GM18907 (cell line): ENCODE measurements around the gene NEGR1.

Experiments
- ATAC-seq: cut with Tn5 transposase; IDR thresholded peaks from one replicate; pipeline ENCODE4 v1.9.1; 2021; ENCODE audit warnings: mild to moderate bottlenecking, moderate library complexity; ENCODE audit not compliant: unreplicated experiment

The NEGR1 gene

DNA sequence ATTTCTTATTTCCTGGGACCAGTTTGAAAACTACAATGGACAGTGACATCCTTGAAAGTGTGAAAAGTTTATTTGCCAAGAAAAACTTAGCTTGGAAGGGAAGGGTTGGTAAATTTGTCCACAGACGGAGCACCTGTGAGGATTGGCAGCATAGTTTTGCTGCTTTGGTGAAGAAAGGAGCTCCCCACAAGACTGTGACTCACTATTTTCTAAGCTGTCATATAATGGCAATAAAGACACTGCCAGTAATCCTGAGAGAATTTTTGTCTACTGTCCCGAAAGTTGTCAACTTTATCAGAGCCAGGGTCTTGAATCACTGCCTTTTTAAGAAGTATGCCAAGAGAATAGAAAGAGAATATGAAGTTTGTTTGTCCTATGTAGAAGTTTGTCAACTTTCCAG is 230.8 kb downstream of the NEGR1 start:
- no peak for ATAC-seq

DNA sequence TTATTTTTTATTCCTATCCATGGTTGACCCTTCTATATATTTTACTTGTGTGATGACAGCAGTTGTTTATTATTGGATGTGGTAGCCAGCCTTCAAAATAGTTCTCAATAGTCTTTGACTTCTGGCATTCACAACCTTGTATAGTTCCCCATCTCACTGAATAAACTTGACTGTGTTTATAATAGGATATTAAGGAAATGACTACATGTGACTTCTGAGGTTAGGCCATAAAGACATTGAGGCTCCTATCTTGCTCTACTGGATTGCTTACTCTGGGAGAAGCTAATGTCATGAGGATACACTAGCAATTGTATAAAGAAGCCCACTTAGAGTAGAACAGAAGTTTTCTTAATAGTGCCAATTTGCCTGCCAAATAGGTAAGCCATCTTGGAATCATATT is 231.8 kb downstream of the NEGR1 start:
- no peak for ATAC-seq

DNA sequence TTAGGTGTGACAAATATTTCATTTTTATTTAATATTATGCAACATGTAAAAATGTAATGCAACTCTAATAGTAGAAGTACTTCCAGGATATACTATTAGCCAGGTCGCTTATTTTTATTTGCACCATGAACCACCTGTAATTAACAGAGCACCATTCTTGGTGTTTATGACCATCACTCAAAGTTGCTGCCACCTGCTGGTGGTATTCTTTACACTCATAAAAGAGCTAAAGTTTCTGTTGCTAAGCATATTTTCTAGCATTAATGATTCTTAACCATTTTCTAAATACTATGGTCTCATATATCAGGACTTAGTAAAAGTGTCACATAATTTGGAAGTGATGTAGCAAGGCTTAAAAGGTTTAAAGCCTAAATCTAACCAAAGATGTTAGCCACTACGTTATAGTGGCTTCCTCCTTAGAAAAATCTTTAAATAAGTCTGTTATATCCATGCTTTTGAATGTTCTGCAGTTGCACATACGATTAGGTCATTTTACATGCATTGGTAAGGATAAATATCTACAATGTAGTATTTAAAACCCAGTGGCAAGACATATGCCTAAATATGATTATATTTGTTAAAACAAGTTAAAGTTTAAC is 244.5 kb downstream of the NEGR1 start:
- ATAC-seq, result peak; percentile 71

- no peak for ATAC-seq
These were observed 247.5 kb downstream of the NEGR1 start for GRCh38 chr1:72034827-72035226.

GRCh38 chr1:72023063-72023930 is 259.0 kb downstream of the NEGR1 start:
- ATAC-seq, result no peak

GRCh38 chr1:72018562-72018961 is 263.8 kb downstream of the NEGR1 start:
- no peak for ATAC-seq

- ATAC-seq, result no peak
These were observed 267.3 kb downstream of the NEGR1 start for GRCh38 chr1:72015006-72015405.

DNA sequence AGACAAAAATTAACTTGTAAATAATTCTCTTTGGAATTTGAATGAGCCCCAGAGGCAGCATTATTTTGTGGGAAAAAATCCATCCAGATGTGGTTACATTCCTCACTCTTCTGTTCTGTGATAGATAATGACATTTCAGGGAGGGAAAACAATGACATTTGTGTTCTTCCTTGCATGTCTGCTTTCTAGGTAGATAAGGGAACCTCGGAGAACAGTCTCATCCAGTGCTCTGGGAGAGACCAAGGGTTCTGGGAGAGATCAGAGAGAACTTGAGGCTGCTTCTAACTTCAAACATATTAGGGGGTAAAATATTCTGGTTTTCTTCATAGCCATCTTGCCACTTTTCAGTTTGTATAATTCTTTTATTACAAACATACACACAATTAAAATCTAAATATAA is 269.2 kb downstream of the NEGR1 start:
- no peak for ATAC-seq

- ATAC-seq, result no peak
These were observed 270.6 kb downstream of the NEGR1 start for GRCh38 chr1:72011721-72012120.

GRCh38 chr1:72010094-72010431 is 272.3 kb downstream of the NEGR1 start:
- no peak for ATAC-seq

DNA sequence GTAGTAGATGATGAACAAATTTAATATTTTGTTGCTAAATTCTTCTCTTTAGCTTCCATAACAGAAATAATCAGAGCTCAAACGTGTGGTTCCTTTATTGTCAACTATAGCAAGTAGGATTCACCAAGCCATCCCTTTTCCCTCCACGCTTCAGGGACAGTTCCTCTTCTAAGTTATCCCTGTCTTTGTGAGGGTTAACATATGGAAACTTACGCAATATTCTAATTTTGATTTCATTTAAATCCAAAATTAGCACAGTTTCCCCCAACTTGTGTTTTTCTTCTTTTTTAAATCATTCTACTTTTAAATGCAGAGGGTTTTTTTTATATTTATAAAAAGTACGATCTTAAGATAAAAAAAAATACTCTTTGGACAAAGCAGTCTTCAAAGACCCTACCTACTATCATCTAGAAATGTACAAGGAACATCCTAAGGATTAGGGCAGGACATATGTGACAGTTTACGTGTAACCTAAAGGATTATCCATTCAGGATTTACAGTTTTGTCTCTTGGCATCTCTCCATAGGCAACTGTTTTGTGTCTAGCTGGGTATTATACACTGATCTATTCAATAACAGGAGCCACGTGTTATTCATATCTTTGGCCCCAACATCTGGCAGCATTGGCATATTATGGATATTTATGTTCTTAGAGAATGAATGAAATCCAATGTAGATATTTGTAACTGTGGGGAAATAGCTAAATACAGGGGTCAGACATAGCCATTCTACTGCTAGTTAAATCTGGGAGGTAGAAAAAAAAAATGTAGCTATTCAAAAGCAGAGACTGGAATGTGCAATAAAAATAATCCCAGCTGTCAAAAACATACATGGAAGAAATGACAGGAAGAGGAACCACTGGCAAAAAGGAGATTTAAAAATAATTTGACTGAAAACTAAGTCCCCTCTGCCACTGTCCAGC is 272.9 kb downstream of the NEGR1 start:
- no peak for ATAC-seq

- ATAC-seq, result no peak
These were observed 275.0 kb downstream of the NEGR1 start for GRCh38 chr1:72007312-72007711.

GRCh38 chr1:72006092-72006491 is 276.2 kb downstream of the NEGR1 start:
- ATAC-seq, result no peak

- ATAC-seq, result no peak
These were observed 279.2 kb downstream of the NEGR1 start for GRCh38 chr1:72003092-72003491.

DNA sequence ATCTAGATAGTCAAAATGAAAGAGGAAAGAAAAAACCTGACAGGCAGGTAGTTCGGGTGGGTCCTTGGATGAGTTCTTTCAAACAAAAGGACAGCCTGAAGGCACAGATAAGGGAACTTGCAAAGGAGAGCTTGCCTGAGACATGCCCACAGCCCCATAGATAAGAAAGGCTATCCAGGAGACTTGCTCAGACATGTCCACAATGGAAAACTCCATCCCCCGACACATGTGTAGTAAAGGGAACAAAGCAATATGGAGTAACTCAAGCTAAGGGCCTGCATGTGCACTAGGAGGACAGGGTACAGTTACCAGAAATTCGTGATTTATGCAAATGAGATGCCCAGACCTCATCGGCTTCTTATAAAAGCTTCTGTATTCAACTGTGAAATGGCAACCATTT is 281.5 kb downstream of the NEGR1 start:
- no peak for ATAC-seq

- ATAC-seq, result no peak
These were observed 287.7 kb downstream of the NEGR1 start for GRCh38 chr1:71994646-71995045.

- no peak for ATAC-seq
These were observed 295.2 kb downstream of the NEGR1 start for GRCh38 chr1:71987181-71987580.

GRCh38 chr1:71986160-71986559 is 296.2 kb downstream of the NEGR1 start:
- no peak for ATAC-seq

- no peak for ATAC-seq
These were observed 301.8 kb downstream of the NEGR1 start for GRCh38 chr1:71980556-71980955.

DNA sequence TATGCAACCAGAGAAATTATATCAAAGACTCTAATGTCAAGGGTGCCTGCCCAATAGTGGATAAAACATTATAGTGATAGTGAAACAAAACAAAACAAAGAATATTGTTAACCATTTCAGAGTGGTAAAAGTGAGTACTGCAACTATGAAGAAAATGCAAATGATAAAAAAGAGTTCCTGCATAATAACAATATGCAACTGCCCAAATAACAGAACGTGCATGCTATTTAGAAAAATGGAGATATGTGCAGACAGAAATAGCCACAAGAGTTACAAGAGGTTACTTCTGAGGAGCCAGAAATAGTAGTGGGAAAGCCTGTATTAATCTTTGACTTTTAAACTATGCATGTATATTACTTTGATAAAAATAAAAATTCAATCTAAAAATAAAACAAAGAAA is 302.5 kb downstream of the NEGR1 start:
- ATAC-seq, result no peak

- peak; percentile 87 for ATAC-seq
These were observed 314.7 kb downstream of the NEGR1 start for GRCh38 chr1:71967670-71968069.

- ATAC-seq, result no peak
These were observed 318.2 kb downstream of the NEGR1 start for GRCh38 chr1:71964188-71964587.
